ENCODE measurements around the gene TIAL1.
"Not testable (repeated sequence)": the region's sequence is repeated elsewhere in the genome, so short reads cannot be mapped to it uniquely, and the experiment has no call there.

TIAL1 gene

DNA sequence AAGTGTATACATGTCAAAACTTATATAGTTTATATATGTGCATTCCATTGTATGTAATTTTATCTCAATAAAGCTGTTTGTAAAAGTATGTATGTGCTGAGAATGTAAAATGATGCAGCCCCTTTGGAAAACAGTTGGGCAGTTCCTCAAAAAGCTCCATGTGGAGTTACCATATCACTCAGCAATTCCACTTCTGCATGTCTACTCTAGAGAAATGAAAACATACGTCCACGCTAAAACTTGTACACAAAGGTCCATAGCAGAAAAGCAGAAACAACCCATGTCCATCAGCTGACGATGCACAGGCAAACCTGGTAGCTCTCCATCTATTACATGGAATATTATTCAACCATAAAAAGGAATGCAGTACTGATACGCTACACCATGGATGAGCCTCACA lies 45.9 kb downstream of the TIAL1 start:
- no peak for DNase-seq

DNA sequence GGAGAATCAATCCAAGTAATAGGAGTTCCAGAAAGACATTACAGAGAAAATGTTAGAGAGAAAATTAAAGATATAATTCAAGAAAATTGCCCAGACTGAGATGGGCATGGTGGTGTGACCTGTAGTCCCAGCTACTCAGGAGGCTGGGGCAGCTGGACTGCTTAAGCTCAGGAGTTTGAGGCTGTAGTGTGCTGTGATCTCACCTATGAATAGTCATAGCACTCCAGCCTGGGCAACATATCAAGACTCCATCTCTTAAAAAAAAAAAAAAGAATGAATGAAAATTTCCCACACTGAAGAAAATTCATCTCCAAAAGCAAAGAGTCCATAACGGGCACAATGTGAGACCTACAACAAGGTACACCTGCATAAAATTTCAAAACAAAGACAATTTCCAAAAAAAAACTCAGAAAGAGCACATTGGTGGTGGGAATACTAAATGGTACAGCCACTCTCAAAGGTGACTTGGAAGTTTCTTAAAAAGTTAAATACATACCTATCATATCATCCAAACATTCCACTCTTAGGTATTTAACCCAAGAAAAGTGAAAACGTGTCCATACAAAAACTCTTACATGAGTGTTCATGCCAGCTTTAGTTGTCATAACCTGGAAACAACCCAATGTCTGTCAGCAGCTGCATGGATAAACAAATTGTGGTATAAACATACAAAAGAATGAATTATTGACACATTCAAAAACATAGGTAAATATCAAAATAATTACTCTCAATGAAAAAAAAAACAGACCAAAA lies 47.3 kb downstream of the TIAL1 start:
- DNase-seq, result no peak

DNA sequence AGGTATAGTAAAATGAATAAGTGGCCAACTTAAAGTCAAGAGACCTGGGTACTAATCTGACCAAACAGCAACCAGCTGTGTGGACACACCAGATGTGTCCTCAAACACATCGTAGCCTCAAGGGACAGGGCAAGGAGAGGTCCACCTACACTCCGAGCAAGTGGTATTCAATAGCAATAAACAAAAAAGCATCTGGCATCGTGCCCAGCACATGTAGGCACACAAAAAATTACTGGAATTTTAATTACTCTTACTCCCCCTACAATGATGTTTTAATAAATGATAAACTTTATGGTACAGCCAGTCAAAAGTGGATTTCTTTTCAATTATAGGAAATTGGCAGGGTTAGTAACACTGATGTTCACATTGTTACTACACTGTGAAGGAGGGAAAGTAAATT lies 50.8 kb downstream of the TIAL1 start:
- no peak for DNase-seq

DNA sequence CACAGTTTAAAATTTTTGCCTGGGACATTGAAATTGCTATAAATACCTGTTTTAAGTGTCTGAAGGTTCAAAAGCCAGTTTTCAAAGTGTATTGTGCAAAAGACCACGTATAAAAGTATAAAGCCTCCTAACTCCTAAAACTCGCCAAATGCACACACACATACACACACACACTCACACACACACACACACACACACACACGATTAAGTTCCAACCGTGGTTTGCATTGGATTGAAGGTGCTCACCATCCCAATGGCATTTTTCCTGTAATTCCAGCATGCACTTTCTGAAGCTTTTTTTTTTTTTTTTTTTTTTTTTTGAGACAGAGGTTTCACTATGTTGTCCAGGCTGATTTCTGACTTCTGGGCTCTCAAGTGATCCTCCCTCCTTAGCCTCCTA lies 51.5 kb downstream of the TIAL1 start:
- DNase-seq, result no peak

DNA sequence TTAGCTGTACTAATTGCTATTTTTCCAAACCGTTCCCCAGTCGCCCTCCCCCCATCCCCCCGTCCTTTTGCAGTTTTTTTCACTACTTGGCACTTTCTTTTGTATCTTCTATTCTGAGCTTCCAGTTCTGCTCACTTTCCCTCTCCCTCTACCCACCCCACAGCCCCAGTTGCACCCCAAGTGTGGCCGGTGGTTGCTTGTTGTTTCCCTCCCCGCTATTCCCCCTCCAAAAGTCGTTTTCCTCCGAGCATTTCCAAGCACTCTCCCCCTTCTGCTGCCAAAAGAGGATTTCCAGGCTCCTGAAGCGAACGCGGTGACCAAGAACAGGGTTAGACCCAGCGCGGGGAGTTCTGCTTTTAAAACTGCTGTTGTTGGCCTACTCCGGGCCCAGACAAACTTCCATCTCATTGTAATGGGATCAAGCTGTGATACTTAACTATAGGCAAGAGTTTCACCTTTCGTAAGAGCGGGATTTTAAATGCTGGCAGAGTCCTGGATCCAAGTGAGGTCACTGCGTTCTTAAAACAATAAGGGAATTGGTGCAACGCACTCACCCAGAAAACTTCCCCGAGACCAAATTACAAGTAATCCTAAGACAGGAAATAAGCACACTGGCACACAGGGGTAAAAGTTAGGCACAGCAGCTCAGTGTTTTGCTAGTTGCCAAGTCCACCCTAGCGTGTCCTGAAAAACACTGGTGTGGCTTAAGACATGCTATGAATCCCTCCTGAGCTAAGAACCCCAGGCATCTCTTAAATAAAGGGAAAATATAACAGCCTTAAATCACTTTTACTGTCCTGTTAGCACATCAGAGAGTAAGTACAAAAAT lies 52.7 kb downstream of the TIAL1 start:
- DNase-seq, result no peak

DNA sequence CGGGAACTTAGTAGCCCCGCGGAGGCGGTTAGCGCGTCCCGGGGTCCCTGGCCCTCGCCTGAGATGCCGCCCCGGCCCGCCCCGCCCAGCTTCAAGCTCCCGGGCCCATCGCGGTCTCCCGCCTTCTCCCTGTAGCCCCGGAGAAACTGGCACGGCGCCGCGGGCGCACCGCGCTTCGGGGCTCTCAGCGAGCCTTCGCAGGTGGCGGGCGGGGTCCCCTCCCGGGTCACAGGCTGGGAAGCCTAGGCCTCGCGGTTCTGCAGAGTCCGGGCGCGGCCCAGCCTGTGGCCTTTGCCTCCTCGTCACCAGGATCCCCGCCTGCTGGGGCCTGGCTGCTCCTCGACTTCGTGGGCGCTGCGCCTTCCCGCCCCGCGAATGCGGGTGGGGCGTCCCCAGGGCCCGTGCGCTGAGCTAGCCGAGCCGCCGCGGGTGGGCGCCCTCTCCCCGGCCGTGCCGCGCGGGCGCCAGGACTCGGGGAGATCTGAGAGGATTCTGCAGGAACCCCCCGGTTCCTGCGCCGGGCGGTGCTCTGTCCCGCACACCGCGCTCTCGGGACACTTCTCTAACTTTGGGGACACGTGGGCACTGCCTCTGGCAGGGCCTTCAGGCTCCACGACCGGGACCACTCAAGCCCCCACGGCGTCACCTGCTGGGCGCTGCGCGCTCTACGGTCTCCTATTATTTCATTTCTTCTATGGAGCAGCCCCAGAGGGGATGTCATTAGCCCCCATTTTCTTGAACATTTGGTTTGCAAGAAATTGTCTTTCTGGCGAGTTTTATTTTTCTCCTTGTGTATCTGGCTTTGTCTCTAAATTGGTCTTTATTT lies 53.6 kb downstream of the TIAL1 start:
- peak in 6 of 51 donors; percentile 13 to 21 (median 16) for DNase-seq

DNA sequence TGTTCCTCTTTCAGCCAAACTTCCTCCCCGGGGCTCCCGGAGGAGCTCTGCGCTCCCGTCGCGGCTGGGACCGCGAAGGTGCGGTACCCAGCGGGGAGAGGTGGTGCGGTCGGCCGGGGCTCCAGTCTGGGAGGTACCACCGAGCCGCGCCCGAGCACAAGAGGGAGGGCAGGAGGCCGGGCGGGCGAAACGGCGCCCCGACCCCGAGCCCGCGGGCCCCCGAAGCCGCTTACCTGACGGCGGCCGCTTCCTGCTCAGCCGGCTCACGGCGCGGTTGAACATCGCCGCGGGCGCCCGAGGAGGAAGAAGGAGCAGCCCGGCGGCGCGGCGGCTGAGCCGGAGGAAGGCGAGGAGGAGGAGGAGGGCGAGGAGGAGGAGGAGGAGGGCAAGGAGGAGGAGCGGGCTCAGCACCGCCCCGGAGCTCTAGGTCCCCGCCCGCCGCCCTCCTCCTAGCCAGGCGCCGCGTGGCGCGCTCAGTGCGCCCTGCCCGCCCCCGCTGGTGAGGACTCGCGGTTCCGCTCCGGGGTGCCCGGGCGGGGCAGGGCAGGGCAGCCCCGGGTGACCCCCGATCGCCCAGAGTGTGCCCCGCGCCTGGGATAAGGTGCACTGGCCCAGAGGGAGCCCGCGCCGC lies 54.3 kb downstream of the TIAL1 start, which contains the start of gene RGS10:
Gene RGS10, minus strand, starts transcription at position 363 of the 631 bp plus-strand sequence. Its CDS starts 81 bp downstream, at position 282.
- DNase-seq, result peak in 23 of 51 donors; percentile 3 to 55 (median 23)

DNA sequence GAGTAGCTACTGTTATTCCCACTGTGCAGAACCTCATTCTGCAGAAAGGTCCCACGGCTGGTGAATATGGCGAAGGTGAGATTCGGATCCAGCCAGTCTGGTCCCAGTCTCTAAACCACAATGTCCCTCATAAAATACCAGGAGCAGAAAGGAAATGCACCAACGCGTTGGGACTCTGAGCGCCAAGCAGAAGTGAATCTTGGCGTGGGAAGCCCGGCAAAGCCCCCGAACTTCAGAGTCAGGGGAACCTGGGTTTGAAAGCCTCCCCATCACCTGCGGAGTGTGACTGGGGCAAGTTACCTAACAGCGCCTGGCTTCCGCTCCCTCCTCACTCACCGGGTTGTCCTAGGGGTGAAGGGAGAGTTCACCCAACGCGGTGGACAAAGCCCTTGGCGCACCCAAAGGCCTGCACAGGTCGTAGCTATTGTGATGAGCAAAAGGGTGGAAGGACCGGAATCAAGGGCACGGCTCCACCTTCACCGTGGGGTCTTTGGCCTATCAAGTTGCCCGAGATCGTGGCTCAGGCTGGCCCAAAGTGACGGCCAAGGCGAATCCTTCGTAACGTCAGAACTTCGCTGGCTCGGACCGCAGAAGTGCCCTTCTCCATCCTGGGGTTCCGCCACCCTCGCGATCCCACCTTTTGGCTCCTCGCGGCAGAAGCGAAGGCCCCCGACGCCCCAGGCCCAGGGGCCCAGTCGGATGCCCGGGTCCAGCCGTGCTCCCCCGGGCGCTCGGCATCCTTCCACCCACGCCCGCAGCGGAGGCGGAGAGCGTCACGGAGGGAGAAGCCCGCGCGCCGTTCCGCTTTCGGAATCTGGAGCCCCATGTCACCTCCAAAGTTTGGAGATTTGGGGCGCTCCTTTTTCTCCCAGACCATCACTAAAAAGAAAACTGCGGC lies 55.1 kb downstream of the TIAL1 start:
- no peak for DNase-seq

DNA sequence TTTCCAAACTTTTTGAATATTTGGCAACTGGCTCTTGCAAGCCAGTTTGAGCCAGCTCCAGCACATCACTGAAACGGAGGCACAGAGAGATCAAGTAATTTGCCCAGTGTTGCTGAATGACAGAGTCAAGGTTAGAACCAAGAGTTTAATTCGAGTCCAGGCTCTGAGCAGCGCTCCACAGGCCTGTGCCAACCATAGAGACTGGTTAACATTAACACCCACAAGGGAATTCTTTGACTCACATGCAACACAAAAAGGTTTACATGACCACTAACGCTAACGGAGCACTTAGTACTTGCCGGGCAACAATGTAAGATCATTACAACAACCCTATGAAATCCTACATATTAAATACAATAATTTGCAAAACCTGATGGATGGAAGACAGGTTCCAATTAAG lies 55.7 kb downstream of the TIAL1 start:
- no peak for DNase-seq

DNA sequence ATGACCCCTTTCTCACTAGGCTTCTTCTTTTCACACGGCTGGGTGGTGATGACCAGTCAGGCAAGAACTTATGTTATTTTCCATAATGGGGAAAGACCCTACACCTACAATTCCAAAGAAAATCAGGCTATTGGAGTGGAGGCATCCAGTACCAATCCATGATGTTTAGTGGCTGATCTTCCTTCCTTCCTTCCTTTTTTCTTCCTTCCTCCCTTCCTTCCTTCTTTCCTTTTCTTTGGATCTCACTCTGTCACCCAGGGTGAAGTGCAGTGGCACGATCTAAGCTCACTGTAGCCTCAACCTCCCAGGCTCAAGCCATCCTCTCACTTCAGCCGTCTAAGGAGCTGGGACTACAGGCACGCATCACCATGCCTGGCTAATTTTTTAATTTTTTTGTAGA lies 56.7 kb downstream of the TIAL1 start:
- no peak for DNase-seq

DNA sequence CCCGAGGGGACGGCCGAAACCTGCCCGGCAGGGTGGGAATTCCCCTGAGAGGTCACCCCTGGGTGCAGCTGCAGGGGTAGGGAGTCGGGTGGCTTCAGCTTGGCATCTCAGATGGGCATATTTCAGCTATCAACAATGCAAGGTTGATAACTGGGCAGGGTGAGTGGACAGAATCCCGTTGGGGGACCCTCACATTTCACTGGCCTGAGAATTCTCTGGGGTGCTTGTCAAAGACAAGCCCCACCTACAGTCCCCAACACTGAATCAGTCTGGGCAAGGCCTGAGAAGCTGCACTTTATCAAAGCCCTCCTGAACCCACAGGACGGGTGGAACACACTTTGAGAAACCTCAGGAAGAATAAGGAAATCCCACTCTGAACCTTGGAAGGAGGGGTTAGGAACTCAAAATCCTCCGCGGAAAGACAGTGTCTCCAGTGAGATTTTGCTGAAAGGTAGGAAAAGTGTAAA lies 57.4 kb downstream of the TIAL1 start:
- DNase-seq, result no peak

DNA sequence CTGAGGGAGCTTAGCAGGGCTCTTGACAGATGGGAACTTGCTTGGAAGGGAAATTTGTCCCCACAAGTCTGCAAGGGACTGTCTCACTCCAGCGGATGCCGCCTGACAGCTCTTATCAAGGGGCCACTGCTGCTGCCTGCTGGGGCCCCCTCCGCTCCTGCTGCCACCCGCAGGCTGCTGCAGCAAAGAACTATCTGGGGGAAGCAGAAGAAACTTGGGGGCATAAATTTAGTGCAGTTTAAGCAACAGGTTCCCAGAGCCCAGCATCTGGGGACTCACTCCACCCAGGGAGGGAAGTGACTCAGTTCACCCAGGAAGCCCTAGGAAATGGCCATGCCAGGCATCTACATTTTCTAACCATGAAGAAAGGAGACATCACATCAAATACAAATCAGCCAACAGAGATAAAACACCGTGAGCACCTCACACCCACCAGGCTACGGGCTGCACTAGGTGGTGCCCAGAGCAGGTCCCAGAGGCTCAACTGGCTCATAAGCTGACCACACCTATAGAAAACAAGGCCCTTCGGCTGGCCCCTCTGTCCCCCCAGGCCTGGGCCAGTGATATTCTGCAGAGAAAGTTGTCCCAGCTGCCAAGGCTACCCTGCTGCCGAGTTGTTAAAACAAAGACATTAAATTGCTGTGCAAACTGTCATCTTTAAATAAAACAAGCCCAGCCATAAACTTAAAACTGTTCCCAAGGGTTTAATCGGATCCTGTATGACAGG lies 58.0 kb downstream of the TIAL1 start:
- no peak for DNase-seq

DNA sequence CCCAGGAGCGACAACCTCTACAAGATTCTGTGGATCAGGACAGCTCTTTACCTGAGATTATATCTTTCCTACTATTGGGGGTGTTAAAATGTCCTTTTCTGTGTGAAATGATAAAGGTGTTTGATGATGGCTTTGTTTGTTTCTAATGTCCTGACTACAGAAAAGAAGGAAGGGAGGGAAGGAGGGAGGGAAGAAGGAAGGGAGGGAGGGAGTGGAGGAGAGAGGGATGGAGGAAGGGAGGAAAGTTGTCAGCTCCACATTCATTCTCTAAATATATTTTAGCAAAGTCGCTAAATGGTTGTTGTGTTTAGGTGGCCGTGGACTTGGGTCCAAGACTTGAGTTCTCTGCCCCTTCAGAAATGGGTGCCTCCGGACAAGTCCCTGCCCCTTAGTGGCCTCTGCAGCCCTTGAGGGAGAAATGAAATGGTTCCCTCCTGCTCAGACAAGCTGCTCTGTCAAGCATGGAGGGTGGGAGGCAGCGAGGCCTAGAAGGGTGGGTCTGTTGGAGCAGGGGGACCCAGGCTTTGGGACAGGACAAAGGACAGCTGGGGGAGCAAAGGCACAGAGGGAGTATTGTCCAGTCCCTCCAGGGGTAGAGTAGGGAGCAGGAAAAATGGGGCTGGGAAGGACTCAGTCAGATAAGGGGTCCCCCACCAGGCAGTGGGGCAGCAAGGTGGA lies 58.7 kb downstream of the TIAL1 start:
- no peak for DNase-seq

DNA sequence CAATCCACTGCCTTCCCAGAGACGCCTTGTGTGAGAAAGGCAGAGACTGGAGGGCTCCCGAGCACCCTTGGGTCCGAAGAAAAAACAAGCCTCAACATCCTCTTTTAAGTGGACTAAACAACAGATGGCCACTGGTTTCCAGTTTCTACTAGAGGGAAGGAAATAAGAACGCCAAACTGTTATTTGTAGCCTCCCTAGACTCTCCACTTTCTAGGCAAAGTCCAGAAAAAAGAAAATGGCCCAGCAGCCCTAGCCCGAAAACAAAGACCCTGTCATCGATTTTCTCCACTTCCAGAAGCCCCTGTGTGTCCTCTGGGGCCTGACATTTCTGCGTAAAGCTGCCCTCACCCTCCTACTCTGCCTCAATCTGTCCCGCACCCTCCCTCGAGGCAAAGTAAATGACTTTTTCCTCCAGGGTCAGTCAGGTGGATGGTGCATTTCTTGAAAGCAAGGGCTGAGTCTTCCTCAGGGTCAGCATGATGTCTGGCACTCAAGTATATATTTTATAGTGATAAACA lies 60.2 kb downstream of the TIAL1 start:
- DNase-seq, result no peak

DNA sequence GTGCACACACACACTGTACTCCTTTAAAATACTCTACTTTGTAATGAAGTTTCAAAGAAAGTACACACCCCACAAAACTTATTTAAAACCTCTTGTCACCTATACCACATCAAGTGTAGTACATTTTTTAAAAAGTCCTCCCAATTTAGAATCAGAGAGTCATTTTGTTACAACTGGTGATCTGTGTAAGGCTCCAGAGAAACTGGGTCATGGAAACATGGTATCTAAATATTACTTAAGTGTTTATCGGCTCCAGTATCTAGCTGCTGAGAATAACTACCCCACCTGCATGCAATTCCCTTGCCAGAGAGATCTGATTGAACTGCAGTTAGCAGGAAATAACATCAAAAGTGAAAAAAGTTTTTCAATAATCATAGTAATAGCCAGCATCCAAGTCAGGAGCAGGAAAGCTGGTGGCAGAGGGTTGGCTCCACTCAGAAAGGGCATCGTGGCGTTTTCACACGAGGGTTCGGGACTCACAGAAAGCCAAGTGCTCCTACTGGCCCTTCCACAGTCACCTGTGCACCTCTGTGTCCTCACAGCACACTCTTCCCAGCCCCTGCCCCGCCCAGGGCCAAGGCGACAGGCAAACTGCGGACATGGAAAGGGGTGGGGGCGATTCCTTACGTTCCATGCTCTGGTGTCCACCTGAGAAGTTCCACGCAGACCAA lies 60.8 kb downstream of the TIAL1 start:
- no peak for DNase-seq

DNA sequence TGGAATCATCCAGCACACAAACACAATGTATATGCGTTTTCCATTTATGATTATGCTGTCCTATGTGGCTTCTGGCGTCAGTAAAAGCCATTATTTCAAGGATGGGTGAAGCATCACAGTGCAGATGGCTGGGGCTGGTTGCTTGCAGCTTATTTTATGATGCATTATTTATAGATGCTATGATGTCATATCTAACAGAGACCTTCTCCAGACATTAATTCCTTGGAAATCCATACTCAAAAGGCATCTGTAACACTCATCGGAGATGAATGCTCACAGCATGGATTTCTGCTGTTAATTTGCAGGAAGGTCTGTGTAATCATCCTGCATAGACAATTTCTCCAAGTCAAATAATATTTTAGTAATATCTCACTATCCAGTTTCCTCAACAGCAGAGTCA lies 61.5 kb downstream of the TIAL1 start:
- DNase-seq, result no peak

DNA sequence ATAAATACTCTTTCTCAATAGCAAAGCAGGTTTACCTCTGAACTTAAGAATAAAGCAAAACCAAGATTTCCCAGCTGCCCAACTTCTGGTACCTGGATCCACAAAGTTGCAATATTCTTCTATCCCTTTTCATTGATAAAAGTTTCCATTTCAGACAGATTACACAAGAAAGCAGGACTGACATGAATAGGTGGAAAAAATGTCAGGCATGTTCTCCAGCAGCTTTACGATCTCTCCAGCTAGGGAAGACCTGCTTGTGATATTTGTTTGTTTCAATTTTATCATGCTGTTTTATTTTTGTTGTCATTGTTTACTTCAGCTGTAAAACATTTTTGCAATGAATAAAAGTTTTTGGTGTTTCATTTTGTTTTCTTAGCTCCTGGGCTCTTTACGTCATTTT lies 63.3 kb downstream of the TIAL1 start:
- no peak for DNase-seq

DNA sequence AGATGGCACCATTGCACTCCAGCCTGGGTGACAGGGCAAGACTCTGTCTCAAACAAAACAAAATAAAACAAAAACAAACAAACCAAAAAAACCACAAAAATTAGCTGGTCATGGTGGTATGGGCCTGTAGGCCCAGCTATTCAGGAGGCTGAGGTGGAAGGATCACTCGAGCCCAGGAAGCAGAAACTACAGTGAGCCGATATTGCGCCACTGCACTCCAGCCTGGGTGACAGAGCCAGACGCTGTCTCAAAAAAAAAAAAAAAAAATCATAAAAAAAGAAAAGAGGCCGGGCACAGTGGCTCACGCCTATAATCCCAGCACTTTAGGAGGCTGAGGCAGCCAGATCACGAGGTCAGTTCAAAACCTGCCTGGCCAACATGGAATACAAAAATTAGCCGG lies 64.0 kb downstream of the TIAL1 start:
- DNase-seq, result not testable (repeated sequence)

All from hypothalamus (tissue), 51 donors.